A172 (cell line): ENCODE data around the gene LPCAT1. TPM values are rescaled to one million over a fixed set of nuclear protein-coding genes. Genes with fewer than 3 reads are reported as not detected.

Source experiments
- DNase-seq: peaks from one replicate; pipeline ENCODE4 v3.0.0-alpha.2; 2015; ENCODE audit warnings: low spot score
- total RNA-seq: library from RNA; depleted of rRNA; stranded (reverse); fragments of >200 nt; shearing (Covaris generic); gene quantifications from 2 replicates; pipeline ENCODE4 v1.2.3, GENCODE V29; 2014

The LPCAT1 gene
- total RNA-seq, 1 experiment from 2014 or later, result 97.1 TPM

DNA sequence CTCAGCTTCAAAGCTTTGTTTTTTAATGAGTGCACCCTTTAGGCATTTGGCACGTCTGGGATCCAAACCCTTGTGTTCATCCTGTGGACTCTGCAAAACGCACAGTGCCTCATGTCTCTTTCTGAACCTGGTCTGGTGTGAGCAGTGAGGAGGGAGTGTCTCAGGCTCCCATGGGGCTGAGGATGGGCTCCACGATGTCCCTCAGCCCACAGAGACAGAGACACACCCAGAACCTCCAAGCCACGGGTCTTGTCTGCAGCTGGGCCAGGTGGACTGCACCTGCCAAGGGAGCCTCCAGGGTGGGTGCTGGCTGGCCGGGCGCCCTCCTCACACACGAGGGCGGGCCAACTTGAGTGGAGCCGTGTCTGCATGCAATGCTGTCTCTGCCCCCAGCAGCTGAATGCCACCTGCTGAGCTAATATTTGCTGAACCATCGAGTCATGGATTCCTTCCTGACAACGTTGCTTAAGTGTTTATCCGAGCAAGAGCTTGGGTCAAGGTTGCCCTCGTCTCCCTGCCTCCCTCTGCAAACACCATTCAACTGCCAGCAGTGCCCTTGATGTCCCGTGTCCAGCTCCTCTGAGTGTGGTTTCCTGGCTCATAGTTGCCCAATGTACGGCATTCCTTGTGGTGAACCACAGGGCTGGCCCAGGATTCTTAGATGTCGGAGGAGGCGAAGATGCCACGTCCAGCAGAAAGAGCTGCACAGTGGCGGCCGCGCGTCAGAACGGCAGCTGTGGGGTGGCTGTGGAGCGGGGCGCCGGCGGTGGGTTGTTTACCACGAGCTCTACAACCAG lies 31.4 kb upstream of the LPCAT1 start:
- peak; percentile 91 for DNase-seq

GRCh38 chr5:1554410-1554967 lies 30.7 kb upstream of the LPCAT1 start:
- no peak for DNase-seq

GRCh38 chr5:1553539-1554409 lies 30.0 kb upstream of the LPCAT1 start:
- no peak for DNase-seq

DNA sequence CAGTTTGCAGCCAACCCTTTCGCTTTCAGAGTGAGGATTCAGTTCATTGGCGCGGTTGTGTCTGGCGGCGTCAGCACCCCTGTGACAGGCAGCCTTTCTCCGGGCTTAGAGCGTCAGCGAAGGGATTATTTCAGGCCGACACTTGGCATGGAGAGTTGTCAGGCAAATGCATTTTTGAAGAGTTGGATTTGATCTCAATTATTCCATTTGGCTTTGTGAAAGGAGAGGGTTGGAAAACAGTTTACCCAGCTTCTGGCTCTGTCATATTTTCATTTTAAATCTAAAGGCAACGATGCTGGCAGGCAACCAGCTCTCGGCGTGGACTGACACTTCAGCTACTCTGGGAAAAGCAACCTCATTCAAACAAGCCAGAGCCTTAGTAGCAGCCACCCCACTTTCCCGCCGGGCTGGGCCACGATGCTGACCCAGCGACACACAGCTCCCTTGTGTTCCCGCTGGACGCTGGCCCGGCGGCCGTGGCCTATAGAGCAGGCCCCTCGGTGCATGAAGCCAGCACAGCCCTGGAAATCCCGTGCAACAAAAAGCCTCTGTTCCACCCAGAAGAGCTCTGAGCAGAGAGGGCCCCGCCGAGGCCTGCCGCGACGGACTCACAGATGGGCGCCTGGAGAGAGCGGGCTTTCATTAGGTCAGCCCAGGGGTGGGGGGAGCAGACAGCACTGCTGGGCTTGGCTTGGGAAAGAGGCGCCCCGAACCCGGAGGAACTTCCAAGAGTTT lies 28.9 kb upstream of the LPCAT1 start:
- no peak for DNase-seq

DNA sequence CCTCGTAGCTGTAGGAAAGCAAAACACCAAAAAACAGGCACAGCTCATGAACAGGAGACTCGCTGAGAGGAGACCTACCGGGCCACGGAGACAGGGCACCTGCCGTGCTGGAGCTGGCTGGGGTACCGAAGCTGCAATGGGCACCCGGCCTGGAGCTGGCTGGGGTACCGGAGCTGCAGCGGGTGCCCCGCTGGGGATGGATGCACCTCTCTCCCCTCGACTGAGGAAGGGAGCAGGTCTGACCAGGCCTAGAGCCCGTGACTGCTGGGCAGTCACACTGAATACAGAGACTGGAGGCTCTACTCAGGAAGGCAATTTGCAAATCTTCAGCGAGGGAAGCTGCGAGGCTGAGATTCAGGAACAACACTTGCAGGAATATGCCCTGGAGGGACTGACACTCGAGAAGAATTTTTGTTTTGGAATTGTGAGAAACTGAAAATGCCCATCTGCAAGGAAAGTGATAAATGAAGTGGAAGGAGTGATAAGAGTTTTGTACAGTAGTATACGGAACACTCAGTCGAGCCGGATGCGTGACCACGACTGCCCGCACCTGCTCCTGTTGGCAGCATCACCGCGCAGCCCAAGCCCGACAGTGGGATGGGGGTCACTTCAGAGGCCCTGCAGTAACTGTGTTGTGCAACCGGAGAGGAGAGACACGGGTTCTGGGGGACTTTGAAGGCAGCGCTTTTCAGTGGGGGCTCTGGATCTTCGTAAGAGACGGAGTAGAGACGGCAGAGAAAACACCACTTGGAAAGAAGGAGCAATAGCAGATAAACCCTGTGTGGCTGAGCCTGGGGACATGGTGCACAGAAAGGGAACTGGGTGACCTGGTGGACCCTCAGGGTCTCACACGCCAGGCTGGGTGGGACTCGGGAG lies 27.9 kb upstream of the LPCAT1 start:
- DNase-seq, result no peak

DNA sequence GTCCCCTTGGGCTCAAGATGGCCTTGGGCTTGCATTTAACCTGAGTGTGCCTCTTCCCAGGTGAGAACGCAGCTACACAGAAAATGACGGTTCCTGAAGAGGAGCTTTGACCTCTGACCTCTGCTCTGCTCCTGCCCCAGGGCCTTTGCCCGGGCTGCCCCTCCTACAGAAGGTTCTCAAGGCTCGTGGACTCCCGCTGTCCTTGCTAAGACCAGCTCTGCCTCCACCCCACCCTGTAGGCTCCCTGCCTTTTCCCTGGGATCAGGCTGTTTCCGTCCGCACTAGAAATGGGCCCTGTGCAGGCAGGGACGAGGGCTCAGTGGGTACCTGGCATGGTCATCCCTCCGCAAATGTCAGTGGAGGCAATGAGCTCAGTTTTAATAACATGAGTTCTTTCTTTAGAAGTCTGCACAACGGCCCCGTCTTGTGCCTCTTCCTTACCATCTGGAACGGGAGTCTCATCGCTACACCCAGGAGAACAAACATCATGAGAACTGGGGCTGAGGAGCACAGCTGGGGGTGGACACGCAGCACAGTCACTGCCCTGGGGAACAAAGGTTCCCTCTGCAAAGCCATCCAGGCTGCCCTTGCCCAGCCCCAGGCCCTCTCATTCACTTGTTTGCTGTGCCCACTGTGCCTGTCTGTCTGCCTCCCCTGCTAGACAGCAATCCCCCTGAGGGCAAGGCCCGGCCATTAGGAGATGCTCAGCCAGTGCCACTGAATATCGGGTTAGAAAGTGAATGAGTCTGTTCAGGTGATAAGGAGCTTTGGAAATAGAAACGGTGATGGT lies 26.7 kb upstream of the LPCAT1 start:
- no peak for DNase-seq

- DNase-seq, result no peak
Observed at GRCh38 chr5:1549475-1550030, 25.8 kb upstream of the LPCAT1 start.

DNA sequence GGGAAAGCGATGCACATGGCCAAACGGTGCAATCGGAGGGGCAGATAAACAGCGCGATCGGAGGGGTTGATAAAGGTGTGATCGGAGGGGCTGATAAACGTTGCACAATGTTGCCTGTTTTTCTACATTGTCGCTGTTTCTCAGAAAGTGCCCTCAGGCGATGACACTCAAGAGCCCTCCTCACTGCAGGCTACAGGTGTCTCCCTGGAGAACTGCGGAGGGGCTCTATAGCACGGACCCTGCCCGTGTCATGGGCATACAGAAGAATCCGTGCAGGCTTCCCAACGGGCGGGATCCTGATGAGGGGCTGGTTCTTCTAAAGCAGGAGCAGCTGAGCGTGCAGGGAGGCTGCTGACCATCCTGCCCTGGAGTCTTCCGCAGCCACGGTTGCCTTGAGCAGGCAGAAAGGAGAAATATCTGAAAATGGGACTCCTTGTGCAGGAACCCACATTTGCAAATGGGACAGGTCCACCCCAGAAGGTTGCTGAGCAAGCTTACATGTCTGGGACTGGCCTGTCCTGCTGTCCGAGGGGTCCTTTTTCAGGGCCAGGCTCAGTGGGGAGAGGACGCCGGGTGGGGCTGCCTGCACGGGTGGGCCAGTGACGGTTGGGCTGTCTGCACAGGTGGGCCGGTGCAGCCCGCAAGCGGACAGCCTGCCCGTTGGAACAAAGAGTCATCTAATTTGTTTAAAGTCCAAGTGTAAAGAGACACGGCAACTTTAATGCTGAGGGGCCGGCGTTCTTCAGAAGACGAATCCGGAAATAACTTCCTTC lies 25.1 kb upstream of the LPCAT1 start:
- DNase-seq, result no peak

DNA sequence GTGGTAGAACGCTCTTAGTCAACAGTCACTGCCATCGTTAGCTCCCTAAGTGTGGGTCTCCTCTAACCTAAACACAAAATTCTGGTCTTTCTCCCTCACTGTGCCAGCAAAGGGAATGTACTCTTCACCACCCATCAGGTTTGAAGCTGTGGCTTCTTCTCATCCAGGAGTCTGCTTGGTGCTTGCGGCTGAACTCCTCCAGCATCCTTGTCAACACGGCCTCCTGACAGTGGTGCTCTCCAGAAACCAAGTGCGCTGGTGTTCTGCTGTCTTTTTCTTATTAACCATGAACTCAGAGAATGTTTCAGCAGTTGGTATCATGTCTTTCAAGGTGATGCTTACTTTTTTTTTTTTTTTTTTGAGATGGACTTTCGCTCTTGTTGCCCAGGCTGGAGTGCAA lies 23.9 kb upstream of the LPCAT1 start:
- no peak for DNase-seq

- no peak for DNase-seq
Observed at GRCh38 chr5:1547236-1547635, 23.5 kb upstream of the LPCAT1 start.

DNA sequence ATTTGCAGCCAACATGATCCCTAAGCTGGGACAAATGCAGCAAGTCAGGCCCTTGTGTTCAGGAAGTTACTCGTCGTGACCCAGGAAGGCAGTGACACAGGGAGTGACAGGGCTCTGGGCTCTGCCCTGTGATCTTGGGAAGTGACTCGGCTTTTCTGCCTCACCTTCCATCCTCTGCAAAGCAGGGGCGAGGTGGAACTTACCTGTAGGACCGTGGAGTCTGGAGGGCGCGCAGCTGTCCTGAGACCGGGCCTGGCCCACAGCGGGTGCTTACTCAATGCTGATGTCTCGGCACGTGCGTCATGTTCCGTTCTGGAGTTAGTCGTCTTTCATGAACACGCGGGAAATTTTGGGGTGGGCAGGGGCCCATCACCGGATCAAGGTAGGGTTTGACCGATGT lies 22.8 kb upstream of the LPCAT1 start:
- DNase-seq, result no peak

DNA sequence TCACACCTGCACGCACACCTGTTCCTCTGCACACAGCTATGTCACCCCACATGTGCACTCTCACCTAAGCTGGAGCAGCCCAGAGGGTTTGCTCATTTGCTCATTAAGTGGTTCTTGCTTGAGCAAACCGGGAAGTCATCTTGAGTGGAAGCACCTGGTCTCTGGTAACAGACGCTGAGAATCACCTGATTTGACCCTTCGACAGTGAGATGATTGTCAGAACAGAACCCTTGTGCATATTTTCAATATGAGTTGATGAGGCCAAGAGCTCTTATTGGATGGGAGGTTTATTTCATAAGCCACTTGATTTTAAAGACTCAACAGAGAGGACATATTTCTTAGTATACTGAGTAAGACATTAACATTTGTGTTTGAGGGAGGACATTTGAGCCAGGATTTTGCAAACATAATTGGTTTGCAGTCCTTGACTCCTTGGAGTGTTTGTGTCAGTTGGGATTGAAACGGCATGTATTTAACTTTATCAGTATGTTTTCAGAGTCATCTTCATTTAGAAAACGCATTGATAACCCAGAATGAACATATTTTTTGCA lies 22.1 kb upstream of the LPCAT1 start:
- DNase-seq, result no peak

DNA sequence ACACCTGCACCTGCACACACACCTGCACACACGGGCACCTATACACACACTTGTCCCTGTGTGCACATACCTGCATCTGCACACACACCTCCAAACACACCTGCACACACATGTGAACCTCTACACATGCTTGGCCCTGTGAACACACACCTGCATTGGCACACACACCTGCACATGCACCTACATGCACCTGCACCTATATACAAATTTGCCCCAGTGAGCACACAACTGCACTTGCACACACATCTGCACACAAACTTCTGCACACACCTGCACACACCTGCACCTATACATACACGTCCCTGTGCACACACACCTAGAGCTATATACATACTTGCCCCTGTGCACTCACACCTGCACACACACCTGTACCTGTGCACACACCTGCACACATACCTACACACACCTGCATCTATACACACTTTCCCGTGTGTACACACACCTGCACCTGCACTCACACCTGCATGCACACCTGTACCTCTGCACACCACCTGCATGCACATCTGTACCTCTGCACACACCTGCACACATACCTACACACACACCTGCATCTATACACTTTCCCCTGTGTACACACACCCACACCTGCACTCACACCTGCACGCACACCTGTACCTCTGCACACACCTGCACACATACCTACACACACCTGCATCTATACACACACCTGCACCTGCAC lies 21.5 kb upstream of the LPCAT1 start:
- no peak for DNase-seq

DNA sequence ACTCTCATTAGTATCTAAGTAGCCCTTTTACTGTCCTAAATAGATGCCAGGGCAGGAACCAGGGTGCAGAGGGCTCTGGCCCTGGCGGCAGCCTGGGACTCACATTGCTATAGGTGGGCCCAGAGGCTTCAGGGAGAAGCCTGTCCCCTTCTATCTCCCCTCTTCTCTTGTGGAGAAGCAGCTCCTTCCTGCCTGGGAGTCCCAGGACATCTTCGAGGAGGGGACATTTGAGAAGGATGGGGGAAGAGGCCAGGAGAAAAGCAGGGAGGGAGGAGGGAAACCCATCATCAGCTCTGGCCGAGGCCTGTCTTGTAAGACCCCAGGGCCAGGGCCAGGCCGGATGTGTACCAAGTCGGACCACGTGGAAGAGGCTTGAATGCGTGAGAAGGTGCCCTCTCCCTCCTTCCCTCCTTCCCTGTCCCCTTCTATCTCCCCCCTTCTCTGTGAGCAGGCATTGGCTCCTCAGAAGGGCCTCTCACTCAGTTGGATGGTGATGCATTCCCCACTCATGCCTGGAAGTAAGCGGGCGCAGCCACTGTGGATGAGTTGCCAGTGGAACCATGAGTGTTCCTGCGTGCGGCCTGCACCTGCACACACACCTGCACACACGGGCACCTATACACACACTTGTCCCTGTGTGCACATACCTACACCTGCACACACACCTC lies 20.7 kb upstream of the LPCAT1 start:
- no peak for DNase-seq

GRCh38 chr5:1543398-1544293 lies 19.9 kb upstream of the LPCAT1 start:
- DNase-seq, result no peak

DNA sequence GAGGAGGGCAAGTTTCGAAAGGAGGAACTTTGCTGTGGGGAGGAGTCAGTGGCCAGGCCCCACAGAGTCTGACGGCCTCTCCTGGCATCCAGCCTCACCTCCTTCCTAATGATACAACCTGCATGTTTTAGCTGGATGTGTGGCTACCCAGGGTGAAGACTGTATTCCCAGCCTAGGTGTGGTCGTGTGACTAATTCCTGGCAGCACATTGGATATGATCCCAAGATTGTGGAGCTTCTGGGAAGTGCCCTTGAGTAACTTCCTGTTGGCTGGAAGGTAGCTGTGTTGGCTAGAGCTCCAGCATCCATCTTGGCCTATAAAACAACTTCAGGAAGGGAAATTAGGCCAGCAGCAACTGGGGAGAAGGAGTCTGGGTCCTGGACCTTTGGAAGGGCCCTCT lies 19.0 kb upstream of the LPCAT1 start:
- DNase-seq, result peak; percentile 92
